Measurements from ENCODE around the gene STRN3.

DNA sequence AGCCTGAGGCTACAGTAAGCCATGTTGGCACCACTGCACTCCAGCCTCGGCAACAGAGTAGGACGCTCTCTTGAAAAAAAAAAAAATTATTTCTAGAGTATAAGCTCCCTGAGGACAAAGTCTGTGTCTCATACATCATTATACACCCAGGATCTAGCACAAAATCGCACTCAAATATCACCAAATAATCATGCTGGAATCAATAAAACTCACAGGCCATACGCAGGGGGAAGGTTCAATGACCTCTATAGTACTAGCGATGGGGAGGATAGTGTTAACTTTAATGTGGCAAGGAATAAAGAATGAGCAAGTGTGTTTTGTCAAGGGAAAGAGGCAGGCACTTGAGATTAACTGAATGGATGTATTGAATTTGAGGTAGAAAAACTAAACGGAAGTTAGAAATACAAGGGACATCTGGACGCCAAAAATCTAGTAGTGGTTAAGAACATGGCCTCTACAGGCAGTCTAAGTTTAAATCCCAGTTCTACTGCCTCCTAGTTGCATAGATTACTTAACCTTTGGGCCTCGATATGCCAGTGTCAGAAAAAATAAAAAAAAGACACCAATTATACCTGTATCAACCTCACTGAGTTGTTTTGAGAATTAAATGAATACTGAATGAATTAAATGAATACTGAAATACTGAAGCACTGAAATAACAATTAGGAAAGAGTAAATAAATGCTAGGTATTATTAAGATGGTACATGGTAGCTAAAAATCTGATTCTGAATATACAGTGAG, 5.2 kb downstream of the STRN3 start:
- TF ChIP-seq, protein P1, sequence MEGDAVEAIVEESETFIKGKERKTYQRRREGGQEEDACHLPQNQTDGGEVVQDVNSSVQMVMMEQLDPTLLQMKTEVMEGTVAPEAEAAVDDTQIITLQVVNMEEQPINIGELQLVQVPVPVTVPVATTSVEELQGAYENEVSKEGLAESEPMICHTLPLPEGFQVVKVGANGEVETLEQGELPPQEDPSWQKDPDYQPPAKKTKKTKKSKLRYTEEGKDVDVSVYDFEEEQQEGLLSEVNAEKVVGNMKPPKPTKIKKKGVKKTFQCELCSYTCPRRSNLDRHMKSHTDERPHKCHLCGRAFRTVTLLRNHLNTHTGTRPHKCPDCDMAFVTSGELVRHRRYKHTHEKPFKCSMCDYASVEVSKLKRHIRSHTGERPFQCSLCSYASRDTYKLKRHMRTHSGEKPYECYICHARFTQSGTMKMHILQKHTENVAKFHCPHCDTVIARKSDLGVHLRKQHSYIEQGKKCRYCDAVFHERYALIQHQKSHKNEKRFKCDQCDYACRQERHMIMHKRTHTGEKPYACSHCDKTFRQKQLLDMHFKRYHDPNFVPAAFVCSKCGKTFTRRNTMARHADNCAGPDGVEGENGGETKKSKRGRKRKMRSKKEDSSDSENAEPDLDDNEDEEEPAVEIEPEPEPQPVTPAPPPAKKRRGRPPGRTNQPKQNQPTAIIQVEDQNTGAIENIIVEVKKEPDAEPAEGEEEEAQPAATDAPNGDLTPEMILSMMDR (conservative IDR thresholded peaks at IDR 0.05; ENCODE audit: low read length) = no peak
- TF ChIP-seq EZH2phosphoT487 (IDR thresholded peaks at IDR 0.05; ENCODE audit: borderline replicate concordance, low read depth, low read length) = no peak

Data from OCI-LY7 (cell line).